ENCODE data around the gene PRSS27. TPM values are rescaled to one million over a fixed set of nuclear protein-coding genes. Genes with fewer than 3 reads are reported as not detected.

Gene PRSS27
- total RNA-seq (2.4 TPM in 2 replicates), polyA plus RNA-seq (2.1 and 3.6 TPM in 2 replicates), polyA minus RNA-seq (0.60 and 2.4 TPM in 2 replicates)
- total RNA-seq (2013), result 0.56 TPM

- H3K9ac ChIP-seq (ENCODE audit: low read length), result peak within 1 kb of the TSS; percentile 69
- peaks cover 0 to 8% (median 2%) of the 10 kb centered on the region in 4 experiments for H3K27me3 ChIP-seq (replicated peaks in 1 of 4; ENCODE audit: control extremely low read depth in 1 of 4, control insufficient read depth in 3 of 4, insufficient read depth in 4 of 4, low read length in 3 of 4)
- peak within 1 kb of the TSS in 4 of 5 experiments; percentile 49 to 70 (median 65) for H3K4me3 ChIP-seq (ENCODE audit: control extremely low read depth in 1 of 5, extremely low read depth in 1 of 5, insufficient read depth in 1 of 5, low read depth in 2 of 5, low read length in 4 of 5)
- no peak for TF ChIP-seq EZH2 (IDR thresholded peaks at IDR 0.05; ENCODE audit: borderline replicate concordance, insufficient read depth, low read depth, low read length, poor library complexity, severe bottlenecking)
- TF ChIP-seq, protein P1, sequence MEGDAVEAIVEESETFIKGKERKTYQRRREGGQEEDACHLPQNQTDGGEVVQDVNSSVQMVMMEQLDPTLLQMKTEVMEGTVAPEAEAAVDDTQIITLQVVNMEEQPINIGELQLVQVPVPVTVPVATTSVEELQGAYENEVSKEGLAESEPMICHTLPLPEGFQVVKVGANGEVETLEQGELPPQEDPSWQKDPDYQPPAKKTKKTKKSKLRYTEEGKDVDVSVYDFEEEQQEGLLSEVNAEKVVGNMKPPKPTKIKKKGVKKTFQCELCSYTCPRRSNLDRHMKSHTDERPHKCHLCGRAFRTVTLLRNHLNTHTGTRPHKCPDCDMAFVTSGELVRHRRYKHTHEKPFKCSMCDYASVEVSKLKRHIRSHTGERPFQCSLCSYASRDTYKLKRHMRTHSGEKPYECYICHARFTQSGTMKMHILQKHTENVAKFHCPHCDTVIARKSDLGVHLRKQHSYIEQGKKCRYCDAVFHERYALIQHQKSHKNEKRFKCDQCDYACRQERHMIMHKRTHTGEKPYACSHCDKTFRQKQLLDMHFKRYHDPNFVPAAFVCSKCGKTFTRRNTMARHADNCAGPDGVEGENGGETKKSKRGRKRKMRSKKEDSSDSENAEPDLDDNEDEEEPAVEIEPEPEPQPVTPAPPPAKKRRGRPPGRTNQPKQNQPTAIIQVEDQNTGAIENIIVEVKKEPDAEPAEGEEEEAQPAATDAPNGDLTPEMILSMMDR (IDR thresholded peaks at IDR 0.05), result no peak
- H3K27me3 Mint-ChIP-seq, result peaks cover 8% of the 10 kb centered on the region
- ATAC-seq (ENCODE audit: low read depth), result no peak
- no peak for DNase-seq
- peak within 1 kb of the TSS; percentile 91 for H2AFZ ChIP-seq (ENCODE audit: insufficient read depth, low read depth, low read length, poor library complexity, severe bottlenecking)
- H3K27ac Mint-ChIP-seq, result peak within 1 kb of the TSS; percentile 82
- H3K27ac ChIP-seq (ENCODE audit: low read length in 2 of 2), result peak within 1 kb of the TSS; percentile 12 to 67
- H3K79me2 ChIP-seq (ENCODE audit: control insufficient read depth, insufficient read depth, low read length), result no peaks in the 10 kb centered on the region
- WGBS (ENCODE audit: insufficient coverage), result 93% methylated on average over 19 of the region's 26 CpGs
- ChIA-PET POLR2A (interaction anchor here (0.7 to 1.2 kb wide), 3 partner anchors 28 to 58 kb away, joined by 3 read pairs; no protein-coding TSS in a partner anchor), CTCF (no interaction called here)
- no peaks in the 10 kb centered on the region for H3K9me3 ChIP-seq (ENCODE audit: control extremely low read depth in 1 of 3, control insufficient read depth in 2 of 3, insufficient read depth in 1 of 3, low read length in 2 of 3)
- peak within 1 kb of the TSS; percentile 83 for H3K4me3 Mint-ChIP-seq
- H3K36me3 ChIP-seq (replicated peaks in 1 of 2; ENCODE audit: control extremely low read depth in 1 of 2, control insufficient read depth in 1 of 2, extremely low read depth in 1 of 2, insufficient read depth in 2 of 2, low read length in 1 of 2), result no peaks in the 10 kb centered on the region
- H3K4me1 ChIP-seq (ENCODE audit: control insufficient read depth in 2 of 2, insufficient read depth in 2 of 2, low read length in 2 of 2), result peaks cover 7 to 22% of the 10 kb centered on the region in 2 donors
- H3K9me3 Mint-ChIP-seq (ENCODE audit: insufficient read depth), result no peaks in the 10 kb centered on the region
- peaks cover 7% of the 10 kb centered on the region for H3K4me1 Mint-ChIP-seq
- peak within 1 kb of the TSS; percentile 86 for H3K4me2 ChIP-seq (replicated peaks; ENCODE audit: low read depth, low read length, poor library complexity, severe bottlenecking)
- H4K20me1 ChIP-seq (ENCODE audit: control insufficient read depth, insufficient read depth, low read length, poor library complexity, severe bottlenecking), result peaks cover 2% of the 10 kb centered on the region
- intact Hi-C loops (cut with micrococcal nuclease), result loop anchor here (2.0 kb wide), 1 partner anchor 57 kb away; the partner anchor contains the start of gene ELOB
Measured at GRCh38 chr16:2720064-2720457, at the start of gene PRSS27. Gene PRSS27 (minus strand): TSS chr16:2720224. CDS start chr16:2720160, 64 bp downstream.

GRCh38 chr16:2769675-2770056, 49.6 kb upstream of the PRSS27 start:
- no peak overlapping the region for H3K27ac ChIP-seq (ENCODE audit: low read length in 2 of 2)
- no peak for TF ChIP-seq EZH2 (IDR thresholded peaks at IDR 0.05; ENCODE audit: borderline replicate concordance, insufficient read depth, low read depth, low read length, poor library complexity, severe bottlenecking)
- TF ChIP-seq, protein P1 (IDR thresholded peaks at IDR 0.05), result no peak
- peak; percentile 30 for DNase-seq
- Mint-ChIP-seq H3K27me3 (no peaks in the 10 kb centered on the region), H3K27ac (peak overlapping the region; percentile 46), H3K4me1 (peaks cover 5% of the 10 kb centered on the region), H3K4me3 (no peak overlapping the region), H3K9me3 (ENCODE audit: insufficient read depth) (no peaks in the 10 kb centered on the region)
- H3K4me2 ChIP-seq (replicated peaks; ENCODE audit: low read depth, low read length, poor library complexity, severe bottlenecking), result no peak overlapping the region
- intact Hi-C loops (cut with micrococcal nuclease), result loop anchor here (10.0 kb wide), 2 partner anchors 85 to 95 kb away; partner anchors contain the start of gene KCTD5
- WGBS (ENCODE audit: insufficient coverage), result 89% methylated on average over 14 of the region's 14 CpGs
- peaks cover 55% of the 10 kb centered on the region for H3K79me2 ChIP-seq (ENCODE audit: control insufficient read depth, insufficient read depth, low read length)
- ATAC-seq (ENCODE audit: low read depth), result no peak
- peaks cover 0 to 9% (median 0%) of the 10 kb centered on the region in 3 donors for H3K9me3 ChIP-seq (ENCODE audit: control extremely low read depth in 1 of 3, control insufficient read depth in 2 of 3, insufficient read depth in 1 of 3, low read length in 2 of 3)
- H3K9ac ChIP-seq (ENCODE audit: low read length), result no peak overlapping the region
- no peak overlapping the region for H3K4me3 ChIP-seq (ENCODE audit: control extremely low read depth in 1 of 5, extremely low read depth in 1 of 5, insufficient read depth in 1 of 5, low read depth in 2 of 5, low read length in 4 of 5)
- no peak overlapping the region for H2AFZ ChIP-seq (ENCODE audit: insufficient read depth, low read depth, low read length, poor library complexity, severe bottlenecking)
- ChIA-PET CTCF (no interaction called here), POLR2A (no interaction called here)
- peaks cover 79% of the 10 kb centered on the region for H4K20me1 ChIP-seq (ENCODE audit: control insufficient read depth, insufficient read depth, low read length, poor library complexity, severe bottlenecking)
- H3K4me1 ChIP-seq (ENCODE audit: control insufficient read depth in 2 of 2, insufficient read depth in 2 of 2, low read length in 2 of 2), result no peaks in the 10 kb centered on the region
- H3K27me3 ChIP-seq (replicated peaks in 1 of 4; ENCODE audit: control extremely low read depth in 1 of 4, control insufficient read depth in 3 of 4, insufficient read depth in 4 of 4, low read length in 3 of 4), result no peaks in the 10 kb centered on the region
- peaks cover 0 to 88% of the 10 kb centered on the region in 2 experiments for H3K36me3 ChIP-seq (replicated peaks in 1 of 2; ENCODE audit: control extremely low read depth in 1 of 2, control insufficient read depth in 1 of 2, extremely low read depth in 1 of 2, insufficient read depth in 2 of 2, low read length in 1 of 2)

All from B cell (primary cell).